Loucy (cell line): ENCODE results near the gene TRMT11.
A peak's percentile ranks its signal among the peaks of the same experiment; 100 is the strongest.

Experiments used
- H2AFZ ChIP-seq: fragments of 200-600 bp; sonication (generic); 2 replicates; pipeline ENCODE4 v1.6.0; 2016; ENCODE audit warnings: antibody characterized with exemption, mild to moderate bottlenecking, low read length, moderate library complexity
- H3F3A ChIP-seq: fragments of 200-600 bp; 2 replicates; pipeline ENCODE4 v1.6.0; 2016; ENCODE audit warnings: antibody characterized with exemption, low read depth, mild to moderate bottlenecking
- H3K27me3 ChIP-seq: fragments of 200-600 bp; sonication (generic); 2 replicates; pipeline ENCODE4 v1.6.1; 2014; ENCODE audit warnings: low read length, mild to moderate bottlenecking; ENCODE audit not compliant: insufficient read depth, poor library complexity, severe bottlenecking
- H3K36me3 ChIP-seq: fragments of 200-600 bp; sonication (generic); 2 replicates; pipeline ENCODE4 v1.6.1; 2016; ENCODE audit warnings: low read length; ENCODE audit not compliant: insufficient read depth
- H3K4me1 ChIP-seq: fragments of 200-600 bp; sonication (generic); 2 replicates; pipeline ENCODE4 v1.5.1; 2014; ENCODE audit warnings: low read length, mild to moderate bottlenecking; ENCODE audit not compliant: insufficient read depth, poor library complexity, severe bottlenecking
- H3K4me2 ChIP-seq: fragments of 200-600 bp; sonication (generic); 2 replicates; pipeline ENCODE4 v1.6.0; 2014; ENCODE audit warnings: antibody characterized with exemption, low read length, low read depth, mild to moderate bottlenecking; ENCODE audit not compliant: poor library complexity, severe bottlenecking
- H3K4me3 ChIP-seq: fragments of 200-600 bp; sonication (generic); 2 replicates; pipeline ENCODE4 v1.5.1; 2014; ENCODE audit warnings: low read length, mild to moderate bottlenecking, mixed read lengths; ENCODE audit not compliant: poor library complexity, severe bottlenecking
- H3K79me2 ChIP-seq: fragments of 200-600 bp; sonication (generic); 2 replicates; pipeline ENCODE4 v1.6.1; 2014; ENCODE audit warnings: low read length; ENCODE audit not compliant: insufficient read depth
- H3K9ac ChIP-seq: fragments of 200-600 bp; sonication (generic); 2 replicates; pipeline ENCODE4 v1.6.0; 2014; ENCODE audit warnings: mild to moderate bottlenecking, low read depth, low read length, moderate library complexity; ENCODE audit not compliant: poor library complexity, severe bottlenecking
- H3K9me2 ChIP-seq: fragments of 200-600 bp; sonication (generic); replicated peaks from 2 replicates; pipeline ENCODE4 v1.6.1; 2016; ENCODE audit warnings: low read depth, low read length, mixed read lengths
- H3K9me3 ChIP-seq: fragments of 200-600 bp; sonication (generic); 2 replicates; pipeline ENCODE4 v1.6.1; 2014; ENCODE audit warnings: mild to moderate bottlenecking, antibody characterized with exemption, low read length, low read depth; ENCODE audit not compliant: insufficient read depth
- H4K20me1 ChIP-seq: fragments of 200-600 bp; sonication (generic); 2 replicates; pipeline ENCODE4 v1.6.0; 2014; ENCODE audit warnings: antibody characterized with exemption, low read length, mild to moderate bottlenecking; ENCODE audit not compliant: insufficient read depth, poor library complexity, severe bottlenecking
- CTCF ChIP-seq: fragments of 200-600 bp; sonication (generic); conservative IDR thresholded peaks from 2 replicates; pipeline ENCODE4 v1.5.1; 2014; ENCODE audit warnings: mild to moderate bottlenecking, antibody characterized with exemption, low read length
- EZH2phosphoT487 ChIP-seq: fragments of 200-600 bp; IDR thresholded peaks from 2 replicates; pipeline ENCODE4 v1.6.1; 2018; ENCODE audit warnings: antibody characterized with exemption, mild to moderate bottlenecking, moderate library complexity, borderline replicate concordance

Gene TRMT11

GRCh38 chr6:125959041-125959440, 27.3 kb upstream of the TRMT11 start:
- no peaks in the 10 kb centered on the region for H3K36me3 ChIP-seq
- no peak overlapping the region for H2AFZ ChIP-seq
- H3K9me2 ChIP-seq: no peaks in the 10 kb centered on the region
- H3K79me2 ChIP-seq: peaks cover 60% of the 10 kb centered on the region
- H3K27me3 ChIP-seq: no peaks in the 10 kb centered on the region
- no peaks in the 10 kb centered on the region for H3K9me3 ChIP-seq
- H4K20me1 ChIP-seq: peaks cover 11% of the 10 kb centered on the region
- H3K4me1 ChIP-seq: peaks cover 36% of the 10 kb centered on the region
- peak overlapping the region; percentile 93 for H3K4me3 ChIP-seq
- peak overlapping the region; percentile 91 for H3K9ac ChIP-seq
- peak overlapping the region; percentile 95 for H3K4me2 ChIP-seq
- H3F3A ChIP-seq: no peaks in the 10 kb centered on the region
- no peak for TF ChIP-seq EZH2phosphoT487
- TF ChIP-seq CTCF: no peak

- peaks cover 74% of the 10 kb centered on the region for H3K79me2 ChIP-seq
- peaks cover 42% of the 10 kb centered on the region for H3K4me1 ChIP-seq
- no peak overlapping the region for H2AFZ ChIP-seq
- peak overlapping the region; percentile 32 for H3K9ac ChIP-seq
- H3K4me3 ChIP-seq: no peak overlapping the region
- no peaks in the 10 kb centered on the region for H3K36me3 ChIP-seq
- no peaks in the 10 kb centered on the region for H3K9me2 ChIP-seq
- H3K27me3 ChIP-seq: no peaks in the 10 kb centered on the region
- no peaks in the 10 kb centered on the region for H3F3A ChIP-seq
- TF ChIP-seq EZH2phosphoT487: no peak
- no peak for TF ChIP-seq CTCF
- H3K4me2 ChIP-seq: peak overlapping the region; percentile 43
- H4K20me1 ChIP-seq: peaks cover 11% of the 10 kb centered on the region
- H3K9me3 ChIP-seq: no peaks in the 10 kb centered on the region
Observed at GRCh38 chr6:125961117-125961516, 25.2 kb upstream of the TRMT11 start.

- Histone ChIP-seq H2AFZ (no peak overlapping the region), H3K4me1 (peaks cover 40% of the 10 kb centered on the region), H3K9me2 (no peaks in the 10 kb centered on the region), H3K36me3 (peaks cover 6% of the 10 kb centered on the region; the same call in 1 of the 2 replicates), H3K79me2 (peaks cover 63% of the 10 kb centered on the region), H3K9me3 (no peaks in the 10 kb centered on the region), H3K9ac (no peak overlapping the region), H3F3A (no peaks in the 10 kb centered on the region), H3K4me2 (peak overlapping the region; percentile 16), H3K27me3 (no peaks in the 10 kb centered on the region), H4K20me1 (peaks cover 11% of the 10 kb centered on the region), H3K4me3 (no peak overlapping the region)
- no peak for TF ChIP-seq EZH2phosphoT487
- no peak for TF ChIP-seq CTCF
Observed at GRCh38 chr6:125962900-125963497, 23.3 kb upstream of the TRMT11 start.
